A549 (cell line): ENCODE results near the gene PFN1. TPM values are rescaled to one million over a fixed set of nuclear protein-coding genes. Genes with fewer than 3 reads are reported as not detected.
A peak's percentile ranks its signal among the peaks of the same experiment; 100 is the strongest.

ENCODE experiments used
- ATAC-seq, 2 experiments: fragments of 200-7000 bp in 1 of 2; fragments of >200 bp in 1 of 2; cut with Nextera tagmentation in 1 of 2; cut with Tn5 transposase in 1 of 2; 3 replicates each; pipeline versions ENCODE4 v1.8.0 to v1.9.1; 2018 to 2020; ENCODE audit warnings: mild to moderate bottlenecking in 1 of 2, moderate library complexity in 1 of 2
- CTCF ChIA-PET: fragments of 300-600 bp; sonication (Branson Sonifier 250); formaldehyde crosslinking; extraction: SDS; loops from one replicate; lab custom pipeline; 2021; ENCODE audit warnings: antibody characterized with exemption, inconsistent platforms; lab: Yijun Ruan, JAX
- POLR2A ChIA-PET: fragments of 350-600 bp; formaldehyde crosslinking; extraction: SDS; loops from one replicate; lab custom pipeline; 2021; ENCODE audit warnings: antibody characterized with exemption, inconsistent platforms; lab: Yijun Ruan, JAX
- DNase-seq, 2 experiments: peaks; one replicate each; pipeline versions ENCODE4 v3.0.0 to v3.0.0-alpha.2; 2011 to 2016; ENCODE audit warnings: low read depth in 1 of 2, low spot score in 1 of 2
- FAIRE-seq: peaks from 2 replicates; lab custom pipeline; 2011; peaks lifted over from hg19 to GRCh38; lab: Jason Lieb, UNC
- H3K27ac ChIP-seq, 2 experiments: fragments of >200 bp; sonication (Bioruptor Twin); formaldehyde crosslinking; 3 replicates each; pipeline ENCODE4 v1.5.1; 2016 to 2017
- H3K4me1 ChIP-seq: fragments of >200 bp; sonication (Bioruptor Twin); formaldehyde crosslinking; 3 replicates; pipeline ENCODE4 v1.6.1; 2016
- H3K4me2 ChIP-seq: fragments of >200 bp; sonication (Bioruptor Twin); formaldehyde crosslinking; 3 replicates; pipeline ENCODE4 v1.6.1; 2016
- H3K4me3 ChIP-seq: fragments of >200 bp; sonication (Bioruptor Twin); formaldehyde crosslinking; 3 replicates; pipeline ENCODE4 v1.5.1; 2016
- H3K9me3 ChIP-seq: fragments of >200 bp; sonication (Bioruptor Twin); formaldehyde crosslinking; 3 replicates; pipeline ENCODE4 v1.6.1; 2016
- ATOH8 ChIP-seq: fragments of 250-450 bp; sonication (Bioruptor Pico); IDR thresholded peaks from 2 replicates; pipeline ENCODE4 v1.5.0; 2020; ENCODE audit warnings: low read depth, mild to moderate bottlenecking, moderate library complexity
- BCL3 ChIP-seq: fragments of >200 bp; sonication (Bioruptor Twin); formaldehyde crosslinking; IDR thresholded peaks from 3 replicates; pipeline ENCODE4 v1.6.1; 2016
- BHLHE40 ChIP-seq: IDR thresholded peaks from 2 replicates; pipeline ENCODE4 v1.6.1; 2012; ENCODE audit warnings: low read depth, low read length, inconsistent platforms
- CBX2 ChIP-seq: fragments of 200-600 bp; sonication (generic); IDR thresholded peaks from 2 replicates; pipeline ENCODE4 v1.6.1; 2016; ENCODE audit warnings: low read depth, mild to moderate bottlenecking, borderline replicate concordance
- CEBPB ChIP-seq, 2 experiments: fragments of >200 bp in 1 of 2; sonication (Bioruptor Twin) in 1 of 2; formaldehyde crosslinking in 1 of 2; IDR thresholded peaks; 2 replicates each; pipeline ENCODE4 v1.6.1; 2012 to 2016
- CTCF ChIP-seq: fragments of >200 bp; sonication (Bioruptor Twin); formaldehyde crosslinking; IDR thresholded peaks from 3 replicates; pipeline ENCODE4 v1.5.1; 2016
- E2F6 ChIP-seq: IDR thresholded peaks from 2 replicates; pipeline ENCODE4 v1.6.1; 2012; ENCODE audit warnings: low read depth, borderline replicate concordance
- EP300 ChIP-seq, 2 experiments: fragments of >200 bp; sonication (Bioruptor Twin); formaldehyde crosslinking; IDR thresholded peaks; 2 replicates in 1 of 2; 3 replicates in 1 of 2; pipeline ENCODE4 v1.6.1; 2016 to 2017
- ESRRA ChIP-seq: fragments of 150-350 bp; IDR thresholded peaks from 2 replicates; pipeline ENCODE4 v1.6.1; 2014; ENCODE audit warnings: mild to moderate bottlenecking, low read length, borderline replicate concordance
- FOSL2 ChIP-seq, 2 experiments: fragments of 450-650 bp in 1 of 2; fragments of >200 bp in 1 of 2; sonication (Bioruptor Twin) in 1 of 2; formaldehyde crosslinking; IDR thresholded peaks; 2 replicates each; pipeline versions ENCODE4 v1.5.0 to v1.6.1; 2016 to 2020; ENCODE audit warnings: mild to moderate bottlenecking in 1 of 2, moderate library complexity in 1 of 2
- GATA3 ChIP-seq: IDR thresholded peaks from 2 replicates; pipeline ENCODE4 v1.6.1; 2012; ENCODE audit warnings: borderline replicate concordance
- HES2 ChIP-seq: fragments of >200 bp; sonication (Bioruptor Twin); formaldehyde crosslinking; IDR thresholded peaks from 2 replicates; pipeline ENCODE4 v1.6.1; 2016
- HOXA7 ChIP-seq: fragments of 250-450 bp; sonication (Bioruptor Pico); IDR thresholded peaks from 2 replicates; pipeline ENCODE4 v1.5.0; 2020; ENCODE audit warnings: mild to moderate bottlenecking, moderate library complexity
- HOXB13 ChIP-seq: fragments of 250-450 bp; sonication (Bioruptor Pico); IDR thresholded peaks from 2 replicates; pipeline ENCODE4 v1.5.0; 2020; ENCODE audit warnings: low read depth, mild to moderate bottlenecking, moderate library complexity
- KDM1A ChIP-seq: fragments of 200-600 bp; sonication (generic); IDR thresholded peaks from 2 replicates; pipeline ENCODE4 v1.6.1; 2016; ENCODE audit warnings: low read depth, mild to moderate bottlenecking
- MAFK ChIP-seq: fragments of 450-650 bp; IDR thresholded peaks from 2 replicates; pipeline ENCODE4 v1.6.1; 2014; ENCODE audit not compliant: partially characterized antibody
- MAX ChIP-seq: IDR thresholded peaks from 2 replicates; pipeline ENCODE4 v1.6.1; 2012
- MAZ ChIP-seq: fragments of 150-350 bp; IDR thresholded peaks from 2 replicates; pipeline ENCODE4 v1.6.1; 2014; ENCODE audit warnings: antibody characterized with exemption, low read depth, low read length, borderline replicate concordance
- MYC ChIP-seq: IDR thresholded peaks from 2 replicates; pipeline ENCODE4 v1.6.1; 2012; ENCODE audit warnings: mild to moderate bottlenecking, inconsistent platforms, low read length, improper control_type of control experiment, borderline replicate concordance
- NR3C1 ChIP-seq: fragments of >200 bp; sonication (Bioruptor Twin); formaldehyde crosslinking; IDR thresholded peaks from 3 replicates; pipeline ENCODE4 v1.6.1; 2017
- PHF8 ChIP-seq: fragments of 200-600 bp; sonication (generic); IDR thresholded peaks from 2 replicates; pipeline ENCODE4 v1.6.1; 2016; ENCODE audit warnings: low read depth, mild to moderate bottlenecking, antibody characterized with exemption, moderate library complexity, borderline replicate concordance
- POLR2A ChIP-seq: IDR thresholded peaks from 2 replicates; pipeline ENCODE4 v1.6.1; 2012; ENCODE audit warnings: mild to moderate bottlenecking, low read length
- POLR2AphosphoS2 ChIP-seq: conservative IDR thresholded peaks from 2 replicates; pipeline ENCODE4 v1.6.1; 2012; ENCODE audit warnings: low read length, improper control_type of control experiment, inconsistent platforms
- RARB ChIP-seq: fragments of 250-450 bp; sonication (Bioruptor Pico); IDR thresholded peaks from 2 replicates; pipeline ENCODE4 v1.8.0; 2021; ENCODE audit warnings: mild to moderate bottlenecking, moderate library complexity
- RCOR1 ChIP-seq: fragments of 150-350 bp; IDR thresholded peaks from 2 replicates; pipeline ENCODE4 v1.6.1; 2014; ENCODE audit warnings: antibody characterized with exemption, low read length, low read depth
- SMC3 ChIP-seq: fragments of >200 bp; sonication (Bioruptor Twin); formaldehyde crosslinking; IDR thresholded peaks from 3 replicates; pipeline ENCODE4 v1.6.1; 2018; ENCODE audit warnings: inconsistent platforms
- SREBF2 ChIP-seq: fragments of 450-650 bp; IDR thresholded peaks from 2 replicates; pipeline ENCODE4 v1.6.1; 2014; ENCODE audit warnings: mild to moderate bottlenecking, moderate library complexity
- TFCP2L1 ChIP-seq: fragments of 250-450 bp; sonication (Bioruptor Pico); IDR thresholded peaks from 2 replicates; pipeline ENCODE4 v1.5.0; 2021; ENCODE audit warnings: mild to moderate bottlenecking
- USF2 ChIP-seq: fragments of 450-650 bp; IDR thresholded peaks from 2 replicates; pipeline ENCODE4 v1.6.1; 2014; ENCODE audit warnings: antibody characterized with exemption
- WGBS: methylation state at CpG from one replicate; pipeline ENCODE4 v1.1.6; 2017; ENCODE audit errors: missing lambda C conversion rate; 5-methylcytosine and 5-hydroxymethylcytosine counted together
- polyA plus RNA-seq, 4 experiments: library from polyadenylated mRNA; depleted of rRNA in 3 of 4; stranded (reverse); fragments of >200 nt; fragmentation: RNase III in 1 of 4; extraction: RNeasy Plus Mini Kit Qiagen cat#74134 plus additional on column Dnase treatment in 1 of 4; gene quantifications; 2 replicates in 3 of 4; 3 replicates in 1 of 4; pipeline ENCODE4 v1.2.3, GENCODE V29; 2011 to 2017

Gene PFN1
- polyA plus RNA-seq, 2 of the 4 experiments (the other 2 are of a cell fraction), result 1,732 to 3,230 TPM

- no peak for TF ChIP-seq ATOH8 (CRISPR knock-in tag)
- no peak for TF ChIP-seq BHLHE40
- TF ChIP-seq MAZ, result no peak
- TF ChIP-seq NR3C1, result no peak
- TF ChIP-seq, all 56 proteins: peak for 9
Measured at GRCh38 chr17:4950075-4950745, 1.9 kb upstream of the PFN1 start (continued).

GRCh38 chr17:4949321-4950074 lies 1.2 kb upstream of the PFN1 start:
- peaks cover 48% of the 10 kb centered on the region for H3K4me1 ChIP-seq
- ChIA-PET POLR2A (interaction anchor here (1.0 to 5.3 kb wide), 7 partner anchors 10 to 239 kb away, joined by 3 to 78 read pairs (median 8); partner anchors contain the start of genes ARRB2, INCA1, KIF1C and RNF167), CTCF (interaction anchor here (0.6 to 7.1 kb wide), 4 partner anchors 16 to 18 kb away, joined by 3 to 63 read pairs (median 3); partner anchors contain the start of gene SPAG7)
- H3K27ac ChIP-seq, result peak overlapping the region; percentile 99
- WGBS, result under 1% methylated on average over 29 of the region's 75 CpGs
- H3K4me2 ChIP-seq, result peak overlapping the region; percentile 99
- H3K4me3 ChIP-seq, result peak overlapping the region; percentile 98
- H3K9me3 ChIP-seq, result no peaks in the 10 kb centered on the region
- ATAC-seq, result peak; percentile 32 to 40
- peak; percentile 83 to 92 for DNase-seq
- no peak for FAIRE-seq
- no peak for TF ChIP-seq RCOR1
- TF ChIP-seq POLR2A, result peak; percentile 54
- no peak for TF ChIP-seq FOSL2 (IDR thresholded peaks at IDR 0.05)
- TF ChIP-seq FOSL2 (CRISPR knock-in tag; IDR thresholded peaks at IDR 0.05), result peak; percentile 83
- peak; percentile 99 for TF ChIP-seq MAX
- no peak for TF ChIP-seq KDM1A
- peak; percentile 98 for TF ChIP-seq MYC
- TF ChIP-seq ESRRA, result 0 out of 2 replicates have a peak, but pooled peaks have one; percentile 22
- 0 out of 4 replicates have a peak, but pooled peaks of 1 of the 2 experiments have one; percentile 9 for TF ChIP-seq CEBPB (IDR thresholded peaks at IDR 0.05)
- TF ChIP-seq HOXA7 (CRISPR knock-in tag), result peak; percentile 69; the same call in 1 of the 2 replicates
- peak; percentile 62; the same call in 1 of the 2 replicates for TF ChIP-seq BHLHE40
- peak; percentile 9 for TF ChIP-seq RARB (CRISPR knock-in tag)
- peak; percentile 38; the same call in 1 of the 2 replicates for TF ChIP-seq ATOH8 (CRISPR knock-in tag)
- peak in 1 of 2 experiments; percentile 45; a peak in 2 of 5 replicates for TF ChIP-seq EP300 (IDR thresholded peaks at IDR 0.05)
- no peak for TF ChIP-seq POLR2AphosphoS2
- TF ChIP-seq SMC3, result peak; percentile 17; the same call in 2 of the 3 replicates
- TF ChIP-seq CBX2, result no peak
- TF ChIP-seq SREBF2, result no peak
- TF ChIP-seq USF2, result peak; percentile 67
- TF ChIP-seq CTCF, result no peak
- peak; percentile 64; the same call in 1 of the 2 replicates for TF ChIP-seq HOXB13
- no peak for TF ChIP-seq MAFK
- peak; percentile 98 for TF ChIP-seq E2F6
- no peak for TF ChIP-seq HES2
- TF ChIP-seq PHF8, result 0 out of 2 replicates have a peak, but pooled peaks have one; percentile 4
- TF ChIP-seq BCL3, result 0 out of 3 replicates have a peak, but pooled peaks have one; percentile 39
- 0 out of 2 replicates have a peak, but pooled peaks have one; percentile 12 for TF ChIP-seq GATA3
- peak; percentile 64; the same call in 1 of the 2 replicates for TF ChIP-seq TFCP2L1
